Measurements from ENCODE around the gene PCDH17.

PCDH17 gene

GRCh38 chr13:57635541-57636085 lies 4.1 kb downstream of the PCDH17 start:
- peak; percentile 51 for FAIRE-seq

GRCh38 chr13:57636816-57637215 lies 5.3 kb downstream of the PCDH17 start:
- peak; percentile 72 for FAIRE-seq

GRCh38 chr13:57637515-57637914 lies 6.0 kb downstream of the PCDH17 start:
- no peak for FAIRE-seq

- FAIRE-seq, result no peak
Measured at GRCh38 chr13:57638186-57638890, 6.8 kb downstream of the PCDH17 start.

- no peak for FAIRE-seq
Measured at GRCh38 chr13:57640607-57641006, 9.1 kb downstream of the PCDH17 start.

- FAIRE-seq, result peak; percentile 13
Measured at GRCh38 chr13:57641051-57641450, 9.5 kb downstream of the PCDH17 start.

GRCh38 chr13:57644106-57644505 lies 12.6 kb downstream of the PCDH17 start:
- peak; percentile 61 for FAIRE-seq

GRCh38 chr13:57653229-57653989 lies 21.9 kb downstream of the PCDH17 start:
- FAIRE-seq, result no peak

GRCh38 chr13:57665481-57665880 lies 33.9 kb downstream of the PCDH17 start:
- FAIRE-seq, result no peak

GRCh38 chr13:57666131-57666953 lies 34.8 kb downstream of the PCDH17 start:
- peak; percentile 74 for FAIRE-seq

- FAIRE-seq, result no peak
Measured at GRCh38 chr13:57672168-57672567, 40.6 kb downstream of the PCDH17 start.

- FAIRE-seq, result no peak
Measured at GRCh38 chr13:57673197-57673596, 41.7 kb downstream of the PCDH17 start.

- no peak for FAIRE-seq
Measured at GRCh38 chr13:57675526-57675925, 44.0 kb downstream of the PCDH17 start.

- peak; percentile 69 for FAIRE-seq
Measured at GRCh38 chr13:57680609-57681008, 49.1 kb downstream of the PCDH17 start.

- no peak for FAIRE-seq
Measured at GRCh38 chr13:57682128-57682716, 50.7 kb downstream of the PCDH17 start.

GRCh38 chr13:57698851-57699250 lies 67.3 kb downstream of the PCDH17 start:
- peak; percentile 69 for FAIRE-seq

- peak; percentile 66 for FAIRE-seq
Measured at GRCh38 chr13:57704031-57704430, 72.5 kb downstream of the PCDH17 start.

- peak; percentile 36 for FAIRE-seq
Measured at GRCh38 chr13:57716295-57716694, 84.8 kb downstream of the PCDH17 start.

- FAIRE-seq, result no peak
Measured at GRCh38 chr13:57724486-57725272, 93.1 kb downstream of the PCDH17 start.

GRCh38 chr13:57725480-57725879 lies 93.9 kb downstream of the PCDH17 start:
- FAIRE-seq, result no peak

GRCh38 chr13:57726981-57727380 lies 95.4 kb downstream of the PCDH17 start:
- no peak for FAIRE-seq

GRCh38 chr13:57734306-57734705 lies 102.8 kb downstream of the PCDH17 start:
- FAIRE-seq, result no peak

Measured in islet of Langerhans (tissue), 1 donor.